ENCODE data around the gene KRTAP10-6.
"Not testable (repeated sequence)": the region's sequence is repeated elsewhere in the genome, so short reads cannot be mapped to it uniquely, and the experiment has no call there.

The KRTAP10-6 gene

GRCh38 chr21:44612029-44612486 is 19.8 kb upstream of the KRTAP10-6 start, which contains the start of gene KRTAP10-8:
Gene KRTAP10-8, plus strand, starts transcription at chr21:44612079. Its CDS starts 22 bp downstream, at chr21:44612101.
- H3K4me3 ChIP-seq (replicated peaks in 1 of 2; ENCODE audit: low read depth in 2 of 2, low read length in 2 of 2) = no peak within 1 kb of the TSS
- TF ChIP-seq, protein P1, sequence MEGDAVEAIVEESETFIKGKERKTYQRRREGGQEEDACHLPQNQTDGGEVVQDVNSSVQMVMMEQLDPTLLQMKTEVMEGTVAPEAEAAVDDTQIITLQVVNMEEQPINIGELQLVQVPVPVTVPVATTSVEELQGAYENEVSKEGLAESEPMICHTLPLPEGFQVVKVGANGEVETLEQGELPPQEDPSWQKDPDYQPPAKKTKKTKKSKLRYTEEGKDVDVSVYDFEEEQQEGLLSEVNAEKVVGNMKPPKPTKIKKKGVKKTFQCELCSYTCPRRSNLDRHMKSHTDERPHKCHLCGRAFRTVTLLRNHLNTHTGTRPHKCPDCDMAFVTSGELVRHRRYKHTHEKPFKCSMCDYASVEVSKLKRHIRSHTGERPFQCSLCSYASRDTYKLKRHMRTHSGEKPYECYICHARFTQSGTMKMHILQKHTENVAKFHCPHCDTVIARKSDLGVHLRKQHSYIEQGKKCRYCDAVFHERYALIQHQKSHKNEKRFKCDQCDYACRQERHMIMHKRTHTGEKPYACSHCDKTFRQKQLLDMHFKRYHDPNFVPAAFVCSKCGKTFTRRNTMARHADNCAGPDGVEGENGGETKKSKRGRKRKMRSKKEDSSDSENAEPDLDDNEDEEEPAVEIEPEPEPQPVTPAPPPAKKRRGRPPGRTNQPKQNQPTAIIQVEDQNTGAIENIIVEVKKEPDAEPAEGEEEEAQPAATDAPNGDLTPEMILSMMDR (IDR thresholded peaks at IDR 0.05; ENCODE audit: low read depth, low read length) = no peak
- DNase-seq (ENCODE audit: low read depth in 2 of 2) = no peak

- H3K4me3 ChIP-seq (replicated peaks in 1 of 2; ENCODE audit: low read depth in 2 of 2, low read length in 2 of 2) = no peak overlapping the region
- TF ChIP-seq, protein P1 (IDR thresholded peaks at IDR 0.05; ENCODE audit: low read depth, low read length) = no peak
- DNase-seq (ENCODE audit: low read depth in 2 of 2) = no peak
Measured at GRCh38 chr21:44611551-44611950, 19.2 kb upstream of the KRTAP10-6 start.

- not testable (repeated sequence) for DNase-seq (ENCODE audit: low read depth in 2 of 2); H3K4me3 ChIP-seq (replicated peaks in 1 of 2; ENCODE audit: low read depth in 2 of 2, low read length in 2 of 2)
Measured at GRCh38 chr21:44610157-44610843, 18.0 kb upstream of the KRTAP10-6 start.

- DNase-seq (ENCODE audit: low read depth in 2 of 2) = no peak
- H3K4me3 ChIP-seq (replicated peaks in 1 of 2; ENCODE audit: low read depth in 2 of 2, low read length in 2 of 2) = no peak overlapping the region
- TF ChIP-seq, protein P1 (IDR thresholded peaks at IDR 0.05; ENCODE audit: low read depth, low read length) = no peak
Measured at GRCh38 chr21:44609193-44609592, 16.9 kb upstream of the KRTAP10-6 start.

DNA sequence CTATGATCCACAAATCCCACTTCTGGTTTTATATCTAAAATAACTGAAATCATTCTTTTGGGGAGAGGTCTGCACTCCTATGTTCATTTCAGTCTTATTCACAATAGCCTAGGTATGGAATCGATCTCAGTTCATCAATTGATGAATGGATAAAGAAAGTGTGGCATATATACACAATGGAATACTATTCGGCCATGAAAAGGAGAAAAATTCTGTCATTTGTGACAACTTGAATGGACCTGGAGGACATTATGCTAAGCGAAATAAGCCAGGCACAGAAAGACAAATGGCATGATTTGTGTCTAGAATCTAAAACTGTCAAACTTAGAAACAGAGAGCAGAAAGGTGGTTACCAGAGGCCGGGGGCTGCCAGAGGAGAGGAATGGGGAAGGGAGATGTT is 14.2 kb upstream of the KRTAP10-6 start:
- no peak overlapping the region for H3K4me3 ChIP-seq (replicated peaks in 1 of 2; ENCODE audit: low read depth in 2 of 2, low read length in 2 of 2)
- no peak for DNase-seq (ENCODE audit: low read depth in 2 of 2)
- TF ChIP-seq, protein P1 (IDR thresholded peaks at IDR 0.05; ENCODE audit: low read depth, low read length) = no peak

DNA sequence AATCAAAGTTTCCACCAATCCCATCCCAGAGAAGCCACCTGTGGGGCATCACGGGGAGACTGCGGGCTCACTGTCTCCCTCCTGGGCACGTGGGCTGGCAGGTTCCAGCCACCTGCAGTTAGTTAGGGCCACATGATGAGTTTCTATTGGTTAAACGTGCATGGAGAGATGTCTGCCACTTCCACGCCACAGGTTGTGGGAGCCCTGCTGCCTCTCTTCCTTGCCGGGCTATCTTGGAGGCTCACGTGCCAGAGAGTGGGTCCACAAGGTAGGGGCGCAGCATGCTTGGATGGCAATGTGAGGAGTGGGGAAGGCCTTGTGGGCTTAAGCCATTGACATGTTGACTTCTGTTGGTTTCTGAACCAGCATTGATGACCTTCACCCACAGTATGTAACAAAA is 11.6 kb upstream of the KRTAP10-6 start:
- H3K4me3 ChIP-seq (replicated peaks in 1 of 2; ENCODE audit: low read depth in 2 of 2, low read length in 2 of 2) = no peak overlapping the region
- DNase-seq (ENCODE audit: low read depth in 2 of 2) = no peak
- TF ChIP-seq, protein P1 (IDR thresholded peaks at IDR 0.05; ENCODE audit: low read depth, low read length) = no peak

- TF ChIP-seq, protein P1 (IDR thresholded peaks at IDR 0.05; ENCODE audit: low read depth, low read length) = no peak
- no peak overlapping the region for H3K4me3 ChIP-seq (replicated peaks in 1 of 2; ENCODE audit: low read depth in 2 of 2, low read length in 2 of 2)
- DNase-seq (ENCODE audit: low read depth in 2 of 2) = no peak
Measured at GRCh38 chr21:44603109-44603875, 11.0 kb upstream of the KRTAP10-6 start.

All from cardiac fibroblast (primary cell).